ENCODE measurements around the gene LURAP1L.

LURAP1L gene

GRCh38 chr9:12801663-12802062 is 26.8 kb downstream of the LURAP1L start:
- no peak for TF ChIP-seq CTCF (IDR thresholded peaks at IDR 0.05)
- Histone ChIP-seq H3K27ac (peak overlapping the region in 1 of 2 donors; percentile 23), H3K36me3 (no peaks in the 10 kb centered on the region), H3K27me3 (no peaks in the 10 kb centered on the region), H3K4me1 (peaks cover 0 to 54% (median 2%) of the 10 kb centered on the region in 4 donors), H3K4me3 (no peak overlapping the region), H3K9me3 (no peaks in the 10 kb centered on the region)
- intact Hi-C loops (cut with DNase I; ENCODE audit: low total_unique reads) = no loop called here
- no peak for DNase-seq

- H3K4me1 ChIP-seq = peaks cover 0 to 49% (median 0%) of the 10 kb centered on the region in 4 donors
- peak overlapping the region in 1 of 2 donors; percentile 23 for H3K27ac ChIP-seq
- no peak for TF ChIP-seq CTCF (IDR thresholded peaks at IDR 0.05)
- intact Hi-C loops (cut with DNase I; ENCODE audit: low total_unique reads) = no loop called here
- no peak overlapping the region for H3K4me3 ChIP-seq
- H3K27me3 ChIP-seq = no peaks in the 10 kb centered on the region
- H3K36me3 ChIP-seq = no peaks in the 10 kb centered on the region
- H3K9me3 ChIP-seq = no peaks in the 10 kb centered on the region
- DNase-seq = no peak
Observed at GRCh38 chr9:12802093-12802492, 27.3 kb downstream of the LURAP1L start.

GRCh38 chr9:12808569-12808968 is 33.7 kb downstream of the LURAP1L start:
- Histone ChIP-seq H3K4me1 (peaks cover 0 to 47% (median 12%) of the 10 kb centered on the region in 4 donors), H3K27me3 (no peaks in the 10 kb centered on the region), H3K4me3 (no peak overlapping the region), H3K36me3 (no peaks in the 10 kb centered on the region), H3K27ac (no peak overlapping the region), H3K9me3 (no peaks in the 10 kb centered on the region)
- DNase-seq = no peak
- intact Hi-C loops (cut with DNase I; ENCODE audit: low total_unique reads) = no loop called here
- TF ChIP-seq CTCF (IDR thresholded peaks at IDR 0.05) = no peak

GRCh38 chr9:12809720-12810119 is 34.9 kb downstream of the LURAP1L start:
- H3K36me3 ChIP-seq = no peaks in the 10 kb centered on the region
- no peak for DNase-seq
- H3K4me1 ChIP-seq = peaks cover 0 to 57% (median 18%) of the 10 kb centered on the region in 4 donors
- H3K27ac ChIP-seq = peak overlapping the region; percentile 21 to 41
- intact Hi-C loops (cut with DNase I; ENCODE audit: low total_unique reads) = no loop called here
- no peaks in the 10 kb centered on the region for H3K9me3 ChIP-seq
- no peak for TF ChIP-seq CTCF (IDR thresholded peaks at IDR 0.05)
- no peaks in the 10 kb centered on the region for H3K27me3 ChIP-seq
- H3K4me3 ChIP-seq = no peak overlapping the region

- Histone ChIP-seq H3K4me1 (peaks cover 0 to 77% (median 26%) of the 10 kb centered on the region in 4 donors), H3K27me3 (no peaks in the 10 kb centered on the region), H3K4me3 (no peak overlapping the region), H3K27ac (peak overlapping the region in 1 of 2 donors; percentile 33), H3K9me3 (no peaks in the 10 kb centered on the region), H3K36me3 (no peaks in the 10 kb centered on the region)
- no peak for DNase-seq
- no peak for TF ChIP-seq CTCF (IDR thresholded peaks at IDR 0.05)
- intact Hi-C loops (cut with DNase I; ENCODE audit: low total_unique reads) = no loop called here
Observed at GRCh38 chr9:12811935-12812334, 37.1 kb downstream of the LURAP1L start.

GRCh38 chr9:12812710-12813109 is 37.9 kb downstream of the LURAP1L start:
- intact Hi-C loops (cut with DNase I; ENCODE audit: low total_unique reads) = no loop called here
- H3K36me3 ChIP-seq = no peaks in the 10 kb centered on the region
- no peak for TF ChIP-seq CTCF (IDR thresholded peaks at IDR 0.05)
- H3K4me1 ChIP-seq = peaks cover 0 to 84% (median 26%) of the 10 kb centered on the region in 4 donors
- H3K27me3 ChIP-seq = no peaks in the 10 kb centered on the region
- H3K27ac ChIP-seq = peak overlapping the region in 1 of 2 donors; percentile 33
- no peak for DNase-seq
- H3K9me3 ChIP-seq = no peaks in the 10 kb centered on the region
- no peak overlapping the region for H3K4me3 ChIP-seq
